Measurements from ENCODE around the gene EPN1. TPM values are rescaled to one million over a fixed set of nuclear protein-coding genes. Genes with fewer than 3 reads are reported as not detected.

EPN1 gene
- total and polyA plus RNA-seq, 2 experiments from 2014 or later: 48.8 to 82.2 TPM

DNA sequence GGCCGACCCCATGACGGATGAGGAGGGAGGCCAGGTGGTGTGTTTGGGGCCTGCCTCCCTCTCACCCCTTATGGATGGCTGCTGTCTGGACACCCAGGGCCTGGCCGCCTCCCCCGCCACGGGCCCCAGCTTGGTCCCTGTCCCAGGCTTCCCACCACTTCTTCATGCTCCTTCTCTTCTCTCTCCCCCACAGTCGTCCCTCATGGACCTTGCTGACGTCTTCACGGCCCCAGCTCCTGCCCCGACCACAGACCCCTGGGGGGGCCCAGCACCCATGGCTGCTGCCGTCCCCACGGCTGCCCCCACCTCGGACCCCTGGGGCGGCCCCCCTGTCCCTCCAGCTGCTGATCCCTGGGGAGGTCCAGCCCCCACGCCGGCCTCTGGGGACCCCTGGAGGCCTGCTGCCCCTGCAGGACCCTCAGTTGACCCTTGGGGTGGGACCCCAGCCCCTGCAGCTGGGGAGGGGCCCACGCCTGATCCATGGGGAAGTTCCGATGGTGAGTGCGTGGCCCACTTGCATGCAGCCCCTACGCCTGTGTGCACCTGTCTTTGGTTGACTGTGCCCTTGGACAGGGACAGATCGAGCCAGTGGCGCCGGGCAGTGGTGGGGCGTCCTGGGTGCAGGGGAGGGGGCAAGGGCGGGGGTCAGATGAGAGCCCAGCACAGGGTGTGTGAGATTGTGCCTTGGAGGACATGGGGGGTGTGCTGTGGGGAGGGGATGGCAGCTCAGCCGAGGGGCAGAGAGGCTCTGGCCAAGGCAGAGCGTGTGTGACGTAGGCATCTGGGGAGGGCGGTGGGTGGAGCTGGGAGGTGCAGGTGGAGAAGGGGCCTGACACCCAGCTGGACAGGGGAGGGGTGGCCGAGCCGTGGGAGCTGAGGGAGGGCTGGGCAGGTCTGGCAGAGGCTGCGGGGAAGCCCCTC, 16.8 kb downstream of the EPN1 start:
- WGBS, 2 experiments (ENCODE audit: low coverage in 1 of 2, low lambda C conversion rate in 2 of 2, missing lambda C conversion rate in 2 of 2): 88 to 94% methylated on average over 14 to 31 of the region's 31 CpGs
- DNase-seq: no peak
- Histone ChIP-seq H4K20me1 (ENCODE audit: insufficient read depth) (no peaks in the 10 kb centered on the region), H3K4me1 (ENCODE audit: insufficient read depth) (no peaks in the 10 kb centered on the region), H3K9ac (no peak overlapping the region), H3K36me3 (ENCODE audit: low read depth) (peaks cover 3% of the 10 kb centered on the region; the same call in 1 of the 2 replicates), H3K79me2 (ENCODE audit: insufficient read depth) (peaks cover 16% of the 10 kb centered on the region), H3K27ac (no peak overlapping the region), H3K4me2 (ENCODE audit: unreplicated experiment) (no peak overlapping the region), H3K9me2 (ENCODE audit: insufficient read depth) (no peaks in the 10 kb centered on the region), H3F3A (ENCODE audit: insufficient read depth) (no peaks in the 10 kb centered on the region), H3K4me3 (no peak overlapping the region), H3K9me3 (ENCODE audit: low read depth) (no peaks in the 10 kb centered on the region), H3K27me3 (replicated peaks; ENCODE audit: insufficient read depth) (no peaks in the 10 kb centered on the region), H2AFZ (no peak overlapping the region)
- in situ Hi-C loops (cut with MboI): no loop called here
- TF ChIP-seq EZH2 (IDR thresholded peaks at IDR 0.05; ENCODE audit: insufficient read depth, poor library complexity, severe bottlenecking) (no peak), EZH2phosphoT487 (IDR thresholded peaks at IDR 0.05; ENCODE audit: insufficient read depth, low read depth) (no peak)

DNA sequence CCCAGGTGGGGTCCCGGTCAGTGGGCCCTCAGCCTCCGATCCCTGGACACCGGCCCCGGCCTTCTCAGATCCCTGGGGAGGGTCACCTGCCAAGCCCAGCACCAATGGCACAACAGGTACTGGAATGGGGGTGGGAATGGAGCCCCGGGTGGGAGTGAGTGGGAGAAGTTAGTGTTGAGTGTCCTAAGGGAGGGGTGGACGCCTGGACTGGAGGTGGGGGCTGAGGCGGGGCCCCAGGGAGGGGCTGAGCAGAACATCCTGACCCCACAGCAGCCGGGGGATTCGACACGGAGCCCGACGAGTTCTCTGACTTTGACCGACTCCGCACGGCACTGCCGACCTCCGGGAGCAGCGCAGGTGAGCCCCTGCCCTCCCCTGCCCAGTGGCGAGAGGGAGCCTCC, 17.7 kb downstream of the EPN1 start:
- H3K9me2 ChIP-seq (ENCODE audit: insufficient read depth): no peaks in the 10 kb centered on the region
- no peaks in the 10 kb centered on the region for H3K9me3 ChIP-seq (ENCODE audit: low read depth)
- DNase-seq: no peak
- no peak overlapping the region for H3K9ac ChIP-seq
- H3K27ac ChIP-seq: no peak overlapping the region
- TF ChIP-seq EZH2phosphoT487 (IDR thresholded peaks at IDR 0.05; ENCODE audit: insufficient read depth, low read depth): no peak
- TF ChIP-seq EZH2 (IDR thresholded peaks at IDR 0.05; ENCODE audit: insufficient read depth, poor library complexity, severe bottlenecking): no peak
- no peaks in the 10 kb centered on the region for H3K27me3 ChIP-seq (replicated peaks; ENCODE audit: insufficient read depth)
- in situ Hi-C loops (cut with MboI): no loop called here
- H3K36me3 ChIP-seq (ENCODE audit: low read depth): peaks cover 3% of the 10 kb centered on the region; the same call in 1 of the 2 replicates
- H3K4me1 ChIP-seq (ENCODE audit: insufficient read depth): no peaks in the 10 kb centered on the region
- H4K20me1 ChIP-seq (ENCODE audit: insufficient read depth): no peaks in the 10 kb centered on the region
- no peaks in the 10 kb centered on the region for H3F3A ChIP-seq (ENCODE audit: insufficient read depth)
- H3K4me2 ChIP-seq (ENCODE audit: unreplicated experiment): no peak overlapping the region
- WGBS, 2 experiments (ENCODE audit: low coverage in 1 of 2, low lambda C conversion rate in 2 of 2, missing lambda C conversion rate in 2 of 2): 84 to 89% methylated on average over 9 to 19 of the region's 19 CpGs
- no peak overlapping the region for H3K4me3 ChIP-seq
- H3K79me2 ChIP-seq (ENCODE audit: insufficient read depth): peaks cover 7% of the 10 kb centered on the region
- H2AFZ ChIP-seq: no peak overlapping the region

DNA sequence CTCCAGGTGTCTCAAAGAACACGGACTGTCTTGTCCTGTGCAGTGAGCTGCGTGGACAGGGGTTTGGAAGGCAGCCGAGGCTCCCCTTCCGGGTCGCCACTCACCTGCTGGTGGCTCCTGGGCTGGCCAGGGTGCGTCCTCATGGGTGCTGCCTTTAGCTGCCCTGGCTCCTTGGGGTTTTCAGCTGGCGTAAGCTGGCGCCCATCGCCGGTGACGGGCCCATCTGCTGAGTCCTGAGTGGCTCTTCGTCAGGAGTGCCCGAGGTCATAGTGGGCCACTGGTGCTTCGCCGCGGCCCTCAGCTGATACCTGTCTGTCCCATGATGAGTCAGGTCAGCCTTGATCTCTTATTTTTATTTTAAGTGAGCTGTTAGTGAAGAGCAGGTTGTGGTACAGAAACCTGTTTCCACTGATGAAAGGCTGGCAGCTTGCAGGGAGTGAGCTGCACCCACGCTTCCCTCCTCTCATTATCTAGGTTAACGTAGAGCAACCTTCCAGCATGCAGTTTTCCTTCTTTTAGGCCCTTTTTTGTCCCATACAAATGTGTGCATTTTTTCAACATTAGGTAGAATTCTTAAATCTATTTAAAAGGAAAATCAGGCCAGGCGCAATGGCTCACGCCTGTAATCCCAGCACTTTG, 18.4 kb downstream of the EPN1 start:
- no peak overlapping the region for H3K27ac ChIP-seq

DNA sequence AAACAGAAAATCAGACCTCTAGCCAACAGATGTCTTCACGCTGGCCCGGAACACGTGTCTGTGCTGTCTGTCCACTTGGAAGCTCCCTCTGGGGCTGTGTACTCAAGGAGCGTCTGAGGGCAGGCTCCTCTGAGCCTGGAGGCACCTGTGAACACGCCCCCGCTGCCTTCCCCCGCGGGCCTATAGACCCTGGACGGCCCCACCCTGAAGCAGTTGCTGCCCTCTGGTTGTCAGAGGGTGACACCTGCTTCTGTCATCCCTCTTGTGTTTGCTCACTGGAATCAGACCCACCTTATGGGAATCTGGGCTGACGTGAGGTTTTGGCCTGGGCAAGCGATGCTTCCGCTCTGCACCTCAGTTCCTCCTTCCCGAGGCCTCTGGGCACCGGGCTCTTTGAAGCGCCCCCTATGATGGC, 19.2 kb downstream of the EPN1 start:
- no peaks in the 10 kb centered on the region for H3K9me3 ChIP-seq (ENCODE audit: low read depth)
- no peak overlapping the region for H3K9ac ChIP-seq
- peaks cover 3% of the 10 kb centered on the region; the same call in 1 of the 2 replicates for H3K36me3 ChIP-seq (ENCODE audit: low read depth)
- H3K27ac ChIP-seq: no peak overlapping the region
- in situ Hi-C loops (cut with MboI): no loop called here
- TF ChIP-seq EZH2phosphoT487 (IDR thresholded peaks at IDR 0.05; ENCODE audit: insufficient read depth, low read depth) (no peak), EZH2 (IDR thresholded peaks at IDR 0.05; ENCODE audit: insufficient read depth, poor library complexity, severe bottlenecking) (no peak)
- H3K79me2 ChIP-seq (ENCODE audit: insufficient read depth): no peaks in the 10 kb centered on the region
- no peaks in the 10 kb centered on the region for H3F3A ChIP-seq (ENCODE audit: insufficient read depth)
- H3K27me3 ChIP-seq (replicated peaks; ENCODE audit: insufficient read depth): no peaks in the 10 kb centered on the region
- H3K4me2 ChIP-seq (ENCODE audit: unreplicated experiment): no peak overlapping the region
- no peaks in the 10 kb centered on the region for H3K9me2 ChIP-seq (ENCODE audit: insufficient read depth)
- no peaks in the 10 kb centered on the region for H3K4me1 ChIP-seq (ENCODE audit: insufficient read depth)
- DNase-seq: no peak
- no peak overlapping the region for H3K4me3 ChIP-seq
- 87 to 88% methylated on average over 13 to 14 of the region's 15 CpGs for WGBS, 2 experiments (ENCODE audit: low coverage in 1 of 2, low lambda C conversion rate in 2 of 2, missing lambda C conversion rate in 2 of 2)
- H4K20me1 ChIP-seq (ENCODE audit: insufficient read depth): no peaks in the 10 kb centered on the region
- no peak overlapping the region for H2AFZ ChIP-seq

More for the DNA sequence above, 18.4 kb downstream of the EPN1 start:
- Histone ChIP-seq H4K20me1 (ENCODE audit: insufficient read depth) (no peaks in the 10 kb centered on the region), H3K4me2 (ENCODE audit: unreplicated experiment) (no peak overlapping the region), H3K27me3 (replicated peaks; ENCODE audit: insufficient read depth) (no peaks in the 10 kb centered on the region), H3K4me3 (no peak overlapping the region), H3K9ac (no peak overlapping the region), H3F3A (ENCODE audit: insufficient read depth) (no peaks in the 10 kb centered on the region), H2AFZ (no peak overlapping the region), H3K9me3 (ENCODE audit: low read depth) (no peaks in the 10 kb centered on the region), H3K36me3 (ENCODE audit: low read depth) (peaks cover 3% of the 10 kb centered on the region; the same call in 1 of the 2 replicates), H3K4me1 (ENCODE audit: insufficient read depth) (no peaks in the 10 kb centered on the region), H3K9me2 (ENCODE audit: insufficient read depth) (no peaks in the 10 kb centered on the region), H3K79me2 (ENCODE audit: insufficient read depth) (no peaks in the 10 kb centered on the region)
- in situ Hi-C loops (cut with MboI): no loop called here
- 94 to 95% methylated on average over 20 of the region's 20 CpGs for WGBS, 2 experiments (ENCODE audit: low coverage in 1 of 2, low lambda C conversion rate in 2 of 2, missing lambda C conversion rate in 2 of 2)
- DNase-seq: no peak
- no peak for TF ChIP-seq EZH2phosphoT487 (IDR thresholded peaks at IDR 0.05; ENCODE audit: insufficient read depth, low read depth)
- TF ChIP-seq EZH2 (IDR thresholded peaks at IDR 0.05; ENCODE audit: insufficient read depth, poor library complexity, severe bottlenecking): no peak

Measured in GM23248 (cell line).